CD4-positive, alpha-beta T cell treated with Interferon alpha-2 for 1 hour (primary cell): ENCODE results near the gene ZNF764.
A peak's percentile ranks its signal among the peaks of the same experiment; 100 is the strongest.
"Not testable (repeated sequence)": the region's sequence is repeated elsewhere in the genome, so short reads cannot be mapped to it uniquely, and the experiment has no call there.

Source experiments
- DNase-seq, 2 donors: peaks; one replicate each; pipeline ENCODE4 v3.0.0-alpha.2; 2020 to 2022

ZNF764 gene

DNA sequence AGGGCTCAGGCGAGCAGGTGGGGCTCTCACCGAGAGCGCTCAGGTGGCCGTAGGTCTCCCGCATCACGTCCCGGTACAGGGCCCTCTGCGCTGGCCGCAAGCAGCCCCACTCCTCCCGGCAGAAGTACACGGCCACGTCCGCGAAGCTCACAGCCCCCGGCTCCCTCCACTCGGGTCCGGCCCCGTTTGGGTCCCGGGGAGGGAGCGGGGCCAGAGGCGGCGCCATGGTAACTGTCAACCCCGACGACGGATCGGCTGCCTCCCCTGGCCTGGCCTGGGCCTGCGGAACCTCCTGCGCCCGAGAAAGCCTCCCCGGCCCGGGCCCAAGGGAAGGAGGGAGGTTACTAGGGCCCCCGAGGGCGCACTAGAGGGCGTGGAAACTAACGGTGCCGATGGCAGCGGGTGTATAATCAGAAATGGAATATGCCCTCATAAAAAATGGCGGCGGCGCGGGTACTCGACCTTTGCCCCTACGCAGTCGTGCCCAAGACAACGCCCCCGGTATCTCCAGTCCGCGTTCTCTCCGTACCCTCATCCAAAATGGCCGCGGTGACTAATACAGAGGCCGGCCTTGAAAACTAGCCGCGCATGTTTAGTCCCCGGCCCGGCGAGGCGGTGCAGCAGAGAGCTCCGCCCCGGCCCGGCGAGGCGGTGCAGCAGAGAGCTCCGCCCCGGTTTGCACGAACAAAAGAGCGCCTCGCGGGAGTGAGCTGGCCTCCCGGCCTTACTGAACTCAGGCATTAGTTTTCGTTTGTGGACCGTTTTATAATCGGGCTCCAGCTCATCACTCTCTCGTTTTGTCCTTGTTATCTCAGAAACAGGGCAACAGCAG is at the start of gene ZNF764:
ZNF764 (minus strand) TSS at position 418 of the 832 bp plus-strand sequence; CDS start at position 226, 192 bp downstream.
- peak; percentile 98 to 99 for DNase-seq

GRCh38 chr16:30606004-30606403 is 47.8 kb upstream of the ZNF764 start:
- no peak for DNase-seq

DNA sequence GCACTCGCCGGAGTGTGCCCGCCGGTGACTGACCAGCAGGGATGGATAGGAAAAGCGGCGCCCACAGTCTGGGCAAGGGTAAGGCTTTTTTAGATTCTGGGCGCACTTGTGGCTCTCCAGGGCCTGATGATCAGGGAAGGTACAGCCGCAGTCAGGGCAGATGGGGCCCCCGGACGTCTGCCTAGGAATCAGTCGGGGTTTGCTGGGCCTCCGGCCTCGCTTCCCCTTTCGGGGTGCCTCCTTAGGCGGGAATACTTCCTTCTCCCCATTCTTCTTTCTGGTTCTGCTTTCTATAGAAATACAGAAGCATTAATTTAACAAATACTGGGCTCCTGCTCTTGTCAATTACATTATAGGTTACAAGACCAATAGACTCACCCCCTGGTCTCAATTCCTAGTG is 47.0 kb upstream of the ZNF764 start:
- DNase-seq: peak in 1 of 2 donors; percentile 7

DNA sequence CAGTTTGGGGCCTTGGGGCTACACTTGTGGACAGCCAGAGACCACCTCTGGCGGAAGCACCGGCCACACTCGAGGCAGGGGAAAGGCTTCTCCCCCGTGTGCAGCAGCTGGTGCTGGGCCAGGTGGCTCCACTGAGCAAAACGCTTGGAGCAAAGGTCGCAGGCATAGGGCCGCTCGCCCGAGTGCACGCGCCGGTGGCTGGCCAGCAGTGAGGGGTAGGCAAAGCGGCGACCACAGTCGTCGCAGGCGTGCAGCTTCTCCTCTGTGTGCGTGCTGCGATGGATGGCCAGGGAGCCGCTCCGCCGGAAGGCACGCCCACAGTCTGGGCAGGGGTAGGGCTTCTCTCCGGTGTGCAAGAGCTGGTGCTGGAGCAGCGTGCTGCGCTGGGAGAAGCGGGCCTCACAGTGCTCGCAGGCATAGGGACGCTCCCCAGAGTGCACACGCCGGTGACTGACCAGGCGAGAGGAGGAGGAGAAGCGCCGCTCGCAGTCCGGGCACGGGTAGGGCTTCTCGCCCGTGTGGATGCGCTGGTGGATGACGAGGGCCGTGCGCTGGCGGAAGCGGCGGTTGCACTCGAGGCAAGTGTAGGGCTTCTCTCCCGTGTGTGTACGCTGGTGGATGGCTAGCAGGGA is 46.3 kb upstream of the ZNF764 start:
- no peak for DNase-seq

DNA sequence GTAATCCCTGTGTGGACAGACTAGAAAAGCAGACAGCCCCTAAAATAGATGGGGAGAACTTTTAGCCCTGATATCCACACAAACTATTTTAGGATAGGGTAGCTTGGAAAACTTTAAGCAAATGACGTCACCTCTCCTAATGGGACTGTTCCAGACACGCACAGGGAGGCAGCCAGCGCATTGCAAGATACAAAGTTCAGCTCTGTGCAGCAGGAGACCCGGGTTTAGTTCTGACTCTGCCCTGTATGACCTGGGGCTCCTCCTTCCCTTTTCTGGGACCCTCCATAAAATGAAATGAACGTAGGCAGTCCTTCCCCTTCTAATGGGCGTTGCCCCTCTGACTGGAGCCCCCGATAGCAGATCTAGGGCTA is 45.8 kb upstream of the ZNF764 start:
- DNase-seq: no peak

DNA sequence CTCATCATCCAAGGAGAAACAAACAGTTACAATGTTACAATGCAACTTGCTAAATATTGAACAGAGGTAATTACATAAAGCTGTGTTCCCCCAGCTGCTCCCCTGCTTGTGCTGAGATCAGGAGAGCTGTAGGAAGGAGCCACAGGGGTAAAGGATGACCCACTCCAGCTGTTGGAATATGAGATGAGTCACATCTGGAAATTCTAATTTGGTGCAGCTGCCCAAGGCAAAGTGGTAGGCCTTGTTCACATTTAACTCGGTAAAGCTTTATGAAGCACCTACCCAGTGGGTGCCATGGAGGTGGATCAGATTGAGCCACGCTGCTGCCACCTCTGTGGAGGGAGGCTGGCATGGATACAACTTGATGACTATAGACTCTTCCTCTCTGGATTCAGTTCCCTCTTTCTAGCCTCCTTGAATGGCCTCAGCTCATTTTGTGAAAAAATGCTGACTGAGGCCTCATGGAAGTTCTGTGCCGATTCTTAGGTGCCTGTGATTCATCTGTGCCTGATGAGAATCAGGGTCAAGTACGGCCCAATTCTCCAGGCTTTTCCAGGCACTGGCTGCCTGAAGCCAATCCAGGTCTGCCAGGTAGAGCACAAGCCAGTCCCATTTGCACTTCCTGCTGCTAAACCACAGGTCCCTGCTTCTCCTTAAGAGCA is 44.6 kb upstream of the ZNF764 start:
- DNase-seq: no peak

GRCh38 chr16:30601966-30602365 is 43.8 kb upstream of the ZNF764 start:
- DNase-seq: no peak

DNA sequence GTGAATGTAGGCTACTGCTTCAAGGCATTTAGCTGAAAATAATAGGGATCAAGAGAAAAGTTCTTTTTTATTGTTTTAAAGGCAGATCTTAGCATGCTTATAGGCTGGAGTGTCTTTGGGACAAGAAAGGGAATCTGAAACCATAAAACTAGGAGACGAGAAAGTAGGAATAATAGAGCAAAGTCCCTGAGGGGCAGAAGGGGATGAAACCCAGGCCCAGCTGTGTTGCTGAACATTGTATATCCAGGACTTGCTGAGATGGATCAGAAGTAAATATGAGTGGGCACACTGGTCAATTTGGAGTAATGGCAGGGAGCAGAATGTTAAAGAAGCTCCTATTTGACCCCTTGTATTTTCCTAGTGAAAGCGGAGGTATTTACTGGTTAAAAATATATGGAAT is 42.8 kb upstream of the ZNF764 start:
- no peak for DNase-seq

- DNase-seq: no peak
These were observed 42.0 kb upstream of the ZNF764 start for GRCh38 chr16:30600215-30600614.

DNA sequence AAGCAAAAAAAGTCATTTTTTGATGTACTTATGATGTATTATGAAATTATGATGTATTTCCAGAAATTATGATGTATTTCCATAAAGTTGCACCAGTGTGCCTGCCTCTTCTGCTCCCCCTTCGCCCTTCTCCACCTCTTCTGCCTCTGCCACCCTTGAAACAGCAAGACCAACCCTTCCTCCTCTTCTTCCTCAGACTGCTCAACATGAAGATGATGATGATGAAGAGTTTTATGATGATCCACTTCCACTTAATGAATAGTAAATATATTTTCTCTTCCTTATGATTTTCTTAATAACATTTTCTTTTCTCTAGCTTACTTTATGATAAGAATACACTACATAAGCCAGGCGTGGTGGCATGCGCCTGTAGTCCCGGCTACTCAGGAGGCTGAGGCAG is 34.7 kb upstream of the ZNF764 start:
- DNase-seq: no peak

DNA sequence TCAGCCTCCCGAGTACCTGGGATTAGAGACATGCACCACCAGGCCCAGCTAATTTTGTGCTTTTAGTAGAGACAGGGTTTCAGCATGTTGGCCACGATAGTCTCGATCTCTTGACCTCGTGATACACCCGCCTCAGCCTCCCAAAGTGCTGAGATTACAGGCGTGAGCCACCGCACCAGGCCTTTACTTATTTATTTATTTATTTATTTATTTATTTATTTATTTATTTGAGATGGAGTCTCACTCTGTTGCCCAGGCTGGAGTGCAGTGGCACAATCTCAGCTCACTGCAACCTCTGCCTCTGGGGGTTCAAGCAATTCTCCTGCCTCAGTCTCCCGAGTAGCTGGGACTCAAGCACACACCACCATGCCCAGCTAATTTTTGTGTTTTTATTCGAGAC is 32.7 kb upstream of the ZNF764 start:
- not testable (repeated sequence) for DNase-seq

DNA sequence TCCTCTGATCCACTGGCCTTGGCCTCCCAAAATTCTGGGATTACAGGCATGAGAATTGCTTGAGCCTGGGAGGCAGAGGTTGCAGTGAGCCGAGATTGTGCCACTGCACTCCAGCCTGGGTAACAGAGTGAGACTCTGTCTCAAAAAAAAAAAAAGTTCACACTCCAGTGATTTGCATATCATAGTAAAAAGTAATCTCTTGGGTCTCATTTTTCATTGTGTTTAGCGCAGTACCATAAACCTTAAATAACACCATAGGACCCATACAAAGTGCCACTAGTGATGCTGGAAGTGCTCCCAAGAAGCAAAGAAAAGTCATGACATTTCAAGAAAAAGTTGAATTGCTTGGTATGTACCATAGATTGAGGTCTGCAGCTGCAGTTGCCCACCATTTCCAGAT is 31.4 kb upstream of the ZNF764 start:
- DNase-seq: not testable (repeated sequence)

- no peak for DNase-seq
These were observed 30.5 kb upstream of the ZNF764 start for GRCh38 chr16:30588651-30589050.

DNA sequence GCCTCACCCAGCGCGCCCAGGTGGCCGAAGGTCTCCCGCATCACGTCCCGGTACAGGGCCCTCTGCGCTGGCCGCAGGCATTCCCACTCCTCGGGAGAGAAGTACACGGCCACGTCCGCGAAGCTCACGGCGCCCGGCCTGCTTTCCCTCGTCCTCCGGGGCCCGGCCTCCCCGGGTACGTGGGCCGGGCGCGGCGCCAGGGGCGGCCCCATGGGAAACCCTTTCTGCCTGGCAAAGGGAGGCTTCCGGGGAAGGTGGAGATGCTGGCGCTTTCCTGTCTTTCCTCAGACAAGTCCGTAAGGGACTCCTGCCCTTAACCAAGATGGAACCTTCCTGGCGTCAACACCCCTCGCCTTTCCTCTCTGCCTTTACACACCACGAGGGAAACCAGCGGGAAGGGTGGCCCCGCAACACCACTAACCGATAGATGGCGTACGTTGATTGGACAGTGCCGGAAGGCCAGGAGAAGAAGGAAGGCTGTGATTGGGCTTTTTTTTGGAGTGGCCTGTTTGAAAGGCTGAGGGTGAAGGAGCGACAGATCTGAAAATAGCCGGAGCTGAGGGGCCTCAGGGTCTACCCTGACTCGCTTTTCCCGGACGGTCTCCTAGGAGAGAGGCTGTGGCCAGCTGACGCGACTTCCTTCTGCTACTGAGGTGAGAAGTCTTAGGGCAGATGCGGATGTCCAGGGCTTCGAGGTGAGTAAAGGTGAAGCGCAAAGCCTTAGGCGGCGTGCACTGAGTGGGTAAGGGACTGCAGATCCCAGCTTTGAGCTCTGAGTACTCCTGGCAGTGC is 27.4 kb upstream of the ZNF764 start, which contains the start of gene ZNF785:
ZNF785 (minus strand) TSS at position 298 of the 792 bp plus-strand sequence; CDS start at position 212, 86 bp downstream.
- DNase-seq: peak; percentile 96 to 97

DNA sequence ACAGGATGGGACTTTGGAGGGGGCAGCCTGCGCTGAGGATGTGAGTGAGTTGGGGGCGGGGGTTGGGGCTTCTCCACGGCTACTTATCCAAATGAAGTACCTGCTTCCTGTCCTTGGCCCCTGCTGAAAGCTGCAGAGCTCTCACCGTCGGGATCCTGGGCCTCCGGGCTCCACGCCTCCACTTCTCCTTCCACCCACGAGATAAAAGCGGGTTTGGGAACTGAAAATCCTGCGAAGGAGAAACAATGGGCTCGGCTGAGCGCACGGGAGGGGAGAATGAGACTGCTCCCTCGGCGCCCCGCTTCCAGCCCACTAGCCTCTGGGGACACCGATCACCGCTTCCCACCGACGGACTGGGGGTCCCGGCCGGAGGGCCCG is 26.8 kb upstream of the ZNF764 start:
- no peak for DNase-seq

DNA sequence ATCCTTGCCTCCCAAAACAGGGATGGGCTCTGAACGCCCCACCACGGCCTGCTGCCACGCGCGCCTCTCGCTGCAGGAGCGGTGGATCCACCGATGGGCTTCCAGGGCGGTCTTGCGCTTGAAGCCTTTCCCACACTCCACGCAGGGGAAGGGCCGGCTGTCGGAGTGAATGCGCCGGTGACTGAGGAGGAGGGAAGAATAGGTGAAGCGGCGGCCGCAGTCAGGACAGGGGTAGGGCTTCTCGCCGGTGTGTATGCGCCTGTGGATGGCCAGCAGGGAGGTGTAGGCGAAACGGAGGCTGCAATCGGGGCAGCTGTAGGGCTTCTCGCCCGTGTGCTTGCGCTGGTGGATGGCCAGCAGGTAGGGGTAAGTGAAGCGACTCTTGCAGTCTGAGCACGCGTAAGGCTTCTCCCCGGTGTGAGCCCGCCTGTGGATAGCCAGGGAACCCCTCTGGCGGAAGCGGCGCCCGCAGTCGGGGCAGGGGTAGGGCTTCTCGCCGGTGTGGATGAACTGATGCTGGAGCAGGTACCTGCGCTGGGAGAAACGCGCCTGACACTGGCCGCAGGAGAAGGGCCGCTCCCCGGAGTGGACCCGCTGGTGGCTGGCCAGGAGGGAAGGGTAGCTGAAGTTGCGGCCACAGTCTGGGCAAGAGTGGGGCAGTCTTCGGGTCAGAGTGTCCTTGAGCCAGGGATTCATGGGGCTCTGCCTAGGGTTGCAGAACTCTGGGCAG is 24.6 kb upstream of the ZNF764 start:
- DNase-seq: no peak

DNA sequence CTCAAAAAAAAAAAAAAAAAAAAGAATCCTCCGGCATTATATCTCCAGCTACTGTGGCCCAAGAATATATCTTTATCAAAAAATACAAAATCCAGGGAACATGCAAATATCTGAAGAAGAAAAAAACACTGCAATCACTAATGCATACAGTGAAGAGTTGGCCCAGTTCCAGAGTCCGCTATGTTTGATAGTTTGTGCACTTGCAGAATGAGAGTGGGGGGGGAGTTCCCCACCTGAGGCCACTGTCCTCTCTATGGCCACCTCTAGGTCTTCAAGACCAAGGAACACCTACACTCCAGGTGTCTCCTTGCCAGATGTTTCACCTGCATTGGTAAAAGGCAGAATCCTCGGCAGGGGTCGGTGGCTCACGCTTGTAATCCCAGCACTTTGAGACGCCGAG is 23.3 kb upstream of the ZNF764 start:
- DNase-seq: no peak

DNA sequence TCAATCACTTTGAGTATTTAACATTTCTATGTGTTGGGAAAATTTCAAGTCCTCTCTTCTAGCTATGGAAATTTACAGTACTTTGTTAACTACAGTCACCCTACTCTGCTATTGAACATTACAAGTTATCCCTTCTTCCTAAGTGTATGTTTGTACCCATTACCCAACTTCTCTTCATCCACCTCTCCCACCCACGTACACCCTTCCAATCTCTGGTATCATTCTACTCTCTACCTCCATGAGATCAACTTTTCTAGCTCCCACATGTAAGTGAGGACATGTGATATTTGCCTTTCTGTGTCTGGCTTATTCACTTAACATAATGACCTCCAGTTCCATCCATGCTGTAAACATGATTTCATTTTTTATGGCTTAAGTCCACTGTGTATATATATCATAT is 16.5 kb upstream of the ZNF764 start:
- DNase-seq: no peak

DNA sequence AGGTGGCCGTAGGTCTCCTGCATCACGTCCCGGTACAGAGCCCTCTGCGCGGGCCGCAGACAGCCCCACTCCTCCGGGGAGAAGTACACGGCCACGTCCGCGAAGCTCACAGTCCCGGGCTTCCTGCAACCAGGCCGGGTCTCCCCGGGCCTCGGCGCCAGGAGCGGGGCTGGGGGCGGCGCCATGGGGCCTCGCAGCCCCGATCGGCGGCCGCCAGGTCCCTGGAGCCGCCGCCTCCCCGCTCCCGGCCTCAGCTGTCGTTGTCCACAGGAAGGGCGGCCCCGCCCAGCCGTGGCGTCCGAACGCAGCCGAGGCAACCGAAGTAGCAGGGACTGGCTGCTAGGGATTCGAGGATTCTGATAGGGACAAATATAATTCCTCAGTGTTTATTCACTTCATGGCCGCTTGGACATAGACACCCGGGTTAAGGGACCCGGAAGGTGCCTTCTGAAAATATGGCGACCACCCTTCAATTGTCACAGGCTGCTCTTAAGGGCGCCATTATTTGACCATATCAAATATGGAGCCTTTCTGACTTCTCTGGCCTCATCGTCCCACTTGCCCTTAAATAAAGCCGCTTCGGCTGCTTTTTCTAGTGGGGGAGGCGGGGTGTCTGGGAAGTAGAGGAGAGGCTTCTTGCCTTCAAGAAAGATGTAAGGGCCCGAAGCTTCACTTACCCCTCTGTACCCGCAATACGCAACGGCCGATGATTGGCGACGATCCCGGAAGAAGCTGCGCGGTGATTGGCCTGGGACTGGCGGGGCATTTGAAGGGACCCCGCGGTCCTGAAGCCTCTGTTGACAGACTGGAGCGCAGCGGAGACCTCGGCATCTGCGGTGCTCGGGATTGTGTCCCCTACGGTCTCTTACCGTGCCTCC is 13.5 kb upstream of the ZNF764 start, which contains the start of gene ZNF688:
ZNF688 (minus strand) TSS at position 270 of the 878 bp plus-strand sequence; CDS start at position 185, 85 bp downstream.
- DNase-seq: peak; percentile 98 to 99

GRCh38 chr16:30570636-30571444 is 12.7 kb upstream of the ZNF764 start:
- no peak for DNase-seq
